GM19455 (cell line): ENCODE measurements around the gene GRB2.
"Not testable (repeated sequence)": the region's sequence is repeated elsewhere in the genome, so short reads cannot be mapped to it uniquely, and the experiment has no call there.

Experiments
- ATAC-seq: cut with Tn5 transposase; IDR thresholded peaks from one replicate; pipeline ENCODE4 v1.9.1; 2021; ENCODE audit not compliant: unreplicated experiment

Gene GRB2

DNA sequence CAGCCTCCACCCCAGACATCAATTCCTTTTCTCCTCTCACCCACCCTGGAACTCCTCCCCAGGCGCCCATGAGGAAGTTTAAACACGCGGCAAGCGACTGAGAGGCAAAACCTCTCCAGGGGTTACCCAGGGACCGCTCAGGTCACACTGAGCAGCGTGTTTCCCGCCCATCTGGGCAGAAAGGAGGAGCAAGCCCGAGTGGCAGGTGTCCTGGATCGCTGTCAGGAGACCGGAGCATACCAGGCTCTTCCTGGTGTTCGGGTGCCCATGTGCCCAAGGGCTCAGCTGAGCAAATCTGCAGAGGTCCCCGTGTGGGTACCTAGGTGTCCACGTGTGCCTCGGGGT is 116.7 kb downstream of the GRB2 start:
- peak; percentile 15 for ATAC-seq

- ATAC-seq: no peak
Observed at GRCh38 chr17:75288359-75288758, 117.1 kb downstream of the GRB2 start.

- ATAC-seq: no peak
Observed at GRCh38 chr17:75287221-75287620, 118.3 kb downstream of the GRB2 start.

- no peak for ATAC-seq
Observed at GRCh38 chr17:75285123-75285522, 120.4 kb downstream of the GRB2 start.

- ATAC-seq: not testable (repeated sequence)
Observed at GRCh38 chr17:75280189-75280588, 125.3 kb downstream of the GRB2 start.

GRCh38 chr17:75277664-75278071 is 127.8 kb downstream of the GRB2 start:
- no peak for ATAC-seq

DNA sequence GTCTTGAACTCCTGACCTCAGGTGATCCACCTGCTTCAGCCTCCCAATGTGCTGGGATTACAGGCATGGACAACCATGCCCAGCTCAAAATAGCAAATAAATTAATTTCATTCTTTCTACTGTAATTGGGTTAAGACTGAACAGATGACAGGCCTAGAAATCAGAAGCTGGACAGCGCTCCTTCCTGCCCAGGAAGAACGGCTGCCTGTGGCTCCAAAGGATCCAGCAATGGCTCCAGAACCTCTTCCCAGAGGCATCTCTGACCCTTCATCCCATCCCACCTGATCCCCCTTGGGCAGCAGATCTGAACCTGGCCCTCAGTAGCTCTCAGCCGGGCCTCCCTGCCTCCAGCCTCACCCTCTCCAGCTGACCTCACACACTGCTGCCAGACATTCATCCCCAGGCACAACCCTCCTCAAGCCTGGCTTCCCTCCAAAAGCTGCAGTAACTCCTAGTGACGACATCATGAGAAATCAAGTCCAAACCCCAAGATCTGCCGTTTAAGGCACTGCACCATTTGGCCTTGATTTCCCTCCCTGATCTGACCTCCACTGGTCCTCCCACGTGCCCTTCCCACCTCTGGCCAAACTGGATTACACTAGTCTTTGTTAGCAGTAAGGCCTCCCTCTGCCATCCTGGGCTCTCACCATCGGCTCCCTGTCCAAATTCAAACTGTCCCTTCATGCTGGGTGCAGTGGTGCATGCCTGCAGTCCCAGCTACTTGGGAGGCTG is 131.3 kb downstream of the GRB2 start:
- no peak for ATAC-seq

- no peak for ATAC-seq
Observed at GRCh38 chr17:75272848-75273184, 132.7 kb downstream of the GRB2 start.

DNA sequence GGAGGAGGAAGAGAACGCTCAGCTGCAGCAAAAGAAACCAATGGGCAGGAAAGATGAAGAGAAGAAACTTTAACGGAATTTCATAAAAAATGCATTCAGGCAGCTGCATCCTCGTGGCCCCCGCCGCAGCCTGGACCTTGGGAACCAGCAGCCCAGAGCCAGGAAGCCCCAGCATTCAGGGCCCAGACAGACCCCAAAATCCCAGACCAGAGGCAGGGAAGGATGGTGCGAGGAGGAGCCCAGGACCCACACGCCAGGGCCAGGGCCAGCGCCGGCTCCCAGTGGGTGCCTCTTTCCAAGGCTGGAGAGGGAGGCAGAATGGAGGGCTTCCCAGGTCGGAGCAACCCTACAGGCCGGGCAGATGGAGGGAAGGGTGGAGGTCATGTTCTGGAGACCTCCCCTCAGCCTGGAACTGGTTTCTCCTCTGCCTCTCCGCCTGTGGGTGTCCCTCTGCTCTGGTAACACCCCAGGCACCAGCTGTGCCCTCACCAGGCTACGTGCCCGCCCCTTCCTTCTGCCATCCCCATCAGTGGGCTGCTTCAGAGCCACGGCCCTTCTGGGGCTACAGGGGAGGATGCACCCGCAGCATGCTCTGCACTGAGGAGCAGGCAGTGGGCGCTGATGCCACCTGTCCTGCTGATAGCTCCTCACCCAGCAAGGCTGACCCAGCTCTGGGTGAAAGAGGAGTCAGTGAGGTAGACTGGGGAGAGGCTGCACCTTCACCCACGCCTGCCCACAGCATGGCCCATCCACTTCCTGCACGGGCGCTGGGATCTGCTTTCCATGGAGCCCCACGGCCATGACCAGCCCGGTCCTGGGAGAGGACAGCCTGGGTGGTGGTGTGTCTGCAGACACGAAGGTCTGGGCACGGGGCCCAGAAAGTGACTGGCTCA is 133.3 kb downstream of the GRB2 start:
- ATAC-seq: no peak

GRCh38 chr17:75271233-75271954 is 134.1 kb downstream of the GRB2 start:
- peak; percentile 71 for ATAC-seq

DNA sequence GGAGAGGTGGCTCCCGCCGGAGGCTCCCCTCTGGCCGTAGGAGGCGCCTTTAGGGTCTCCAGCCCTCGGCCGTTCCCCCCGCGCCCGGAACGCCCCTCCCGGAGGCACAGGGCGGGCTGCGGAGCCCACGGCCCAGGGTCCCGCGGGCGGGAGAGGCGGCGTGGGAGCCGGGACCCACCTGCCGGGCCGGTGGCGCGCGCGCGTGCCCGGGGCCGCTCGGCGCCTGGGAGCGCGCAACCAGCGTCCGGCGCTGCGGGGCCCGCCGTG is 134.6 kb downstream of the GRB2 start, which contains the start of gene MIF4GD:
TSS of gene MIF4GD (minus strand) at position 266 of the 267 bp plus-strand sequence. CDS start 1,036 bp downstream, outside the sequence.
- no peak for ATAC-seq

- peak; percentile 38 for ATAC-seq
Observed at GRCh38 chr17:75270218-75270965, 135.1 kb downstream of the GRB2 start.

DNA sequence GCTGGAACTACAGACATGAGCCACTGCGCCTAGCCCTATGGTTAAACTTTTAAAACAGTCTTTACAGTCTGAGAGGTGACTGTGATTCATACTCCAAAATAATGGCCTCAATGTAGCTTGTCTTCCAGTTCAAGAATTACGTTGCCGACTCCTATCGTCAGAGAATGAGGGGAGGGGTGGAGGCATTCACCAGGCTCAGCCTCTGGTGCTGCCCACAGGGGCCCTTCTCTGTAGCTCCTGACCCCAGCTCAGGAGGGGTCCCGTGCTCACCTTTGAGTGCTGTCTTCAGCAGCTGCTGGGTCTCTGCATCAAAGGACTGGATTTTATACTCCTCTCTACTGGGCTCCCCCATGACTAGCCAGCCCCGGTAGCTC is 135.6 kb downstream of the GRB2 start:
- ATAC-seq: no peak
